GM12864 (cell line): ENCODE measurements around the gene KLK10.

Experiments used
- DNase-seq: peaks from one replicate; pipeline ENCODE4 v3.0.0-alpha.2; 2011; ENCODE audit warnings: low read depth
- H3K4me3 ChIP-seq: 2 replicates; pipeline ENCODE4 v1.5.1; 2011; ENCODE audit warnings: mild to moderate bottlenecking, low read depth, low read length, control low read depth
- CTCF ChIP-seq: IDR thresholded peaks from 2 replicates; pipeline ENCODE4 v1.5.1; 2011; ENCODE audit warnings: low read depth, mild to moderate bottlenecking, moderate library complexity, low read length, control low read depth, inconsistent platforms; ENCODE audit errors: missing control alignments

KLK10 gene

GRCh38 chr19:50969413-50969760 lies 50.1 kb downstream of the KLK10 start, which contains the start of gene KLK6:
TSS of gene KLK6 (minus strand) at chr19:50969591. CDS start at chr19:50968104, 1,487 bp downstream.
- no peak for TF ChIP-seq CTCF
- DNase-seq: no peak
- H3K4me3 ChIP-seq: no peak within 1 kb of the TSS

GRCh38 chr19:50968716-50969412 lies 50.6 kb downstream of the KLK10 start:
- no peak overlapping the region for H3K4me3 ChIP-seq
- TF ChIP-seq CTCF: no peak
- DNase-seq: no peak

GRCh38 chr19:50967929-50968715 lies 51.4 kb downstream of the KLK10 start:
- TF ChIP-seq CTCF: no peak
- no peak overlapping the region for H3K4me3 ChIP-seq
- no peak for DNase-seq

- TF ChIP-seq CTCF: no peak
- H3K4me3 ChIP-seq: no peak overlapping the region
- no peak for DNase-seq
Observed at GRCh38 chr19:50964266-50964665, 55.2 kb downstream of the KLK10 start.

GRCh38 chr19:50963381-50963780 lies 56.1 kb downstream of the KLK10 start:
- TF ChIP-seq CTCF: no peak
- no peak for DNase-seq
- H3K4me3 ChIP-seq: no peak overlapping the region
